MM.1S (cell line): Measurements from ENCODE around the gene PIEZO2.

Source experiments
- CTCF ChIP-seq: fragments of 300-600 bp; sonication (generic); IDR thresholded peaks from 2 replicates; pipeline ENCODE4 v1.5.1; 2016; ENCODE audit warnings: antibody characterized with exemption, low read length, mixed read lengths
- EZH2 ChIP-seq: fragments of 300-600 bp; sonication (generic); optimal IDR thresholded peaks from 2 replicates; pipeline ENCODE3; 2017; ENCODE audit warnings: low read depth, mild to moderate bottlenecking, antibody characterized with exemption, low read length, mixed read lengths

GRCh38 chr18:11064106-11064505 is 85.3 kb downstream of the PIEZO2 start:
- TF ChIP-seq CTCF: no peak
- TF ChIP-seq EZH2: no peak
